HEK293 (cell line): ENCODE results near the gene C2orf78.

ENCODE experiments used
- CTCF ChIA-PET: fragments of 350-600 bp; formaldehyde crosslinking; extraction: SDS; loops from one replicate; lab custom pipeline; 2021; ENCODE audit warnings: antibody characterized with exemption; lab: Yijun Ruan, JAX
- POLR2A ChIA-PET: fragments of 300-600 bp; formaldehyde crosslinking; extraction: SDS; loops from one replicate; lab custom pipeline; 2020; ENCODE audit warnings: antibody characterized with exemption, inconsistent platforms; lab: Yijun Ruan, JAX
- H3K27ac ChIP-seq: fragments of 200-500 bp; sonication (Bioruptor generic); 2 replicates; pipeline ENCODE4 v1.5.1; 2014; ENCODE audit warnings: low read depth, low read length, control low read depth, inconsistent platforms; ENCODE audit errors: extremely low read depth
- H3K36me3 ChIP-seq, 2 experiments: fragments of 200-500 bp in 1 of 2; sonication (Bioruptor generic) in 1 of 2; 1 replicate in 1 of 2; 2 replicates in 1 of 2; pipeline ENCODE4 v1.5.1; 2014 to 2017; ENCODE audit warnings: inconsistent platforms in 2 of 2, low read length in 2 of 2; ENCODE audit not compliant: control insufficient read depth in 2 of 2, insufficient read depth in 1 of 2
- H3K4me1 ChIP-seq: fragments of 200-500 bp; sonication (Bioruptor generic); 2 replicates; pipeline ENCODE4 v1.5.1; 2014; ENCODE audit warnings: mild to moderate bottlenecking, low read length, inconsistent platforms; ENCODE audit not compliant: control insufficient read depth, insufficient read depth
- H3K4me3 ChIP-seq: 2 replicates; pipeline ENCODE4 v1.5.1; 2011; ENCODE audit warnings: low read depth, mild to moderate bottlenecking, control low read depth, low read length, moderate library complexity
- H3K9me3 ChIP-seq: fragments of 200-500 bp; sonication (Bioruptor generic); 2 replicates; pipeline ENCODE4 v1.5.1; 2014; ENCODE audit warnings: low read depth, low read length, inconsistent platforms; ENCODE audit not compliant: control insufficient read depth, insufficient read depth
- EGR2 ChIP-seq: fragments of 450-650 bp; formaldehyde crosslinking; IDR thresholded peaks from 2 replicates; pipeline ENCODE4 v1.5.1; 2016; ENCODE audit warnings: low read depth, missing biosample characterization, missing genetic modification characterization
- MYNN ChIP-seq: fragments of 450-650 bp; formaldehyde crosslinking; IDR thresholded peaks from 2 replicates; pipeline ENCODE4 v1.5.1; 2016; ENCODE audit warnings: missing biosample characterization, missing genetic modification characterization, borderline replicate concordance
- SP7 ChIP-seq: fragments of 450-650 bp; formaldehyde crosslinking; IDR thresholded peaks from 2 replicates; pipeline ENCODE4 v1.5.1; 2016; ENCODE audit warnings: missing biosample characterization, missing genetic modification characterization
- ZFHX2 ChIP-seq: fragments of 450-650 bp; formaldehyde crosslinking; conservative IDR thresholded peaks from 2 replicates; pipeline ENCODE4 v1.5.1; 2016; ENCODE audit warnings: missing biosample characterization, missing genetic modification characterization
- ZIC2 ChIP-seq: fragments of 450-650 bp; formaldehyde crosslinking; IDR thresholded peaks from 2 replicates; pipeline ENCODE4 v1.5.1; 2016; ENCODE audit warnings: missing biosample characterization, missing genetic modification characterization
- ZNF121 ChIP-seq: fragments of 450-650 bp; formaldehyde crosslinking; IDR thresholded peaks from 2 replicates; pipeline ENCODE4 v1.5.1; 2016; ENCODE audit warnings: missing biosample characterization, missing genetic modification characterization
- ZNF138 ChIP-seq: fragments of 450-650 bp; formaldehyde crosslinking; IDR thresholded peaks from 2 replicates; pipeline ENCODE4 v1.5.1; 2016; ENCODE audit warnings: missing biosample characterization, missing genetic modification characterization, borderline replicate concordance
- ZNF23 ChIP-seq: fragments of 450-650 bp; formaldehyde crosslinking; IDR thresholded peaks from 2 replicates; pipeline ENCODE4 v1.5.1; 2016; ENCODE audit warnings: missing biosample characterization, missing genetic modification characterization, borderline replicate concordance
- ZNF302 ChIP-seq: fragments of 450-650 bp; formaldehyde crosslinking; IDR thresholded peaks from 2 replicates; pipeline ENCODE4 v1.5.1; 2016; ENCODE audit warnings: missing biosample characterization, missing genetic modification characterization, low read depth
- ZNF354C ChIP-seq: fragments of 450-650 bp; formaldehyde crosslinking; IDR thresholded peaks from 2 replicates; pipeline ENCODE4 v1.5.1; 2016; ENCODE audit warnings: missing biosample characterization, missing genetic modification characterization, low read depth, borderline replicate concordance
- ZNF473 ChIP-seq: fragments of 450-650 bp; formaldehyde crosslinking; IDR thresholded peaks from 2 replicates; pipeline ENCODE4 v1.5.1; 2017; ENCODE audit warnings: missing biosample characterization, missing genetic modification characterization
- ZNF514 ChIP-seq: fragments of 450-650 bp; formaldehyde crosslinking; IDR thresholded peaks from 2 replicates; pipeline ENCODE4 v1.5.1; 2016; ENCODE audit warnings: missing biosample characterization, missing genetic modification characterization
- ZNF555 ChIP-seq: fragments of 450-650 bp; formaldehyde crosslinking; conservative IDR thresholded peaks from 2 replicates; pipeline ENCODE4 v1.5.1; 2017; ENCODE audit warnings: missing biosample characterization, mild to moderate bottlenecking, missing genetic modification characterization, inconsistent platforms
- ZNF600 ChIP-seq: fragments of 450-650 bp; formaldehyde crosslinking; IDR thresholded peaks from 2 replicates; pipeline ENCODE4 v1.5.1; 2016; ENCODE audit warnings: missing biosample characterization, missing genetic modification characterization
- ZNF610 ChIP-seq: fragments of 450-650 bp; formaldehyde crosslinking; IDR thresholded peaks from 2 replicates; pipeline ENCODE4 v1.5.1; 2016; ENCODE audit warnings: missing biosample characterization, missing genetic modification characterization, borderline replicate concordance
- ZNF768 ChIP-seq: fragments of 450-650 bp; formaldehyde crosslinking; IDR thresholded peaks from 2 replicates; pipeline ENCODE4 v1.5.1; 2018; ENCODE audit warnings: missing biosample characterization, mild to moderate bottlenecking, missing genetic modification characterization
- ZSCAN23 ChIP-seq: fragments of 450-650 bp; formaldehyde crosslinking; IDR thresholded peaks from 2 replicates; pipeline ENCODE4 v1.5.1; 2016; ENCODE audit warnings: missing biosample characterization, missing genetic modification characterization
- ZSCAN30 ChIP-seq: fragments of 450-650 bp; IDR thresholded peaks from 2 replicates; pipeline ENCODE4 v1.5.1; 2018; ENCODE audit warnings: missing biosample characterization, mild to moderate bottlenecking, missing genetic modification characterization, moderate library complexity
- TF ChIP-seq, protein P1 (sequence below): fragments of 450-650 bp; formaldehyde crosslinking; IDR thresholded peaks from 2 replicates; pipeline ENCODE4 v1.5.1; 2016; ENCODE audit warnings: missing biosample characterization, missing genetic modification characterization
- TF ChIP-seq, protein P2 (sequence below): sonication (generic); formaldehyde crosslinking; IDR thresholded peaks from 2 replicates; pipeline ENCODE4 v1.8.1; 2022; ENCODE audit warnings: mild to moderate bottlenecking, moderate library complexity, missing genetic modification reagents
- TF ChIP-seq, protein P3 (sequence below): fragments of 450-650 bp; formaldehyde crosslinking; IDR thresholded peaks from 2 replicates; pipeline ENCODE4 v1.5.1; 2016; ENCODE audit warnings: missing biosample characterization, missing genetic modification characterization
- TF ChIP-seq, protein P4 (sequence below): fragments of 450-650 bp; formaldehyde crosslinking; IDR thresholded peaks from 2 replicates; pipeline ENCODE4 v1.5.1; 2016; ENCODE audit warnings: missing biosample characterization, missing genetic modification characterization

C2orf78 gene

DNA sequence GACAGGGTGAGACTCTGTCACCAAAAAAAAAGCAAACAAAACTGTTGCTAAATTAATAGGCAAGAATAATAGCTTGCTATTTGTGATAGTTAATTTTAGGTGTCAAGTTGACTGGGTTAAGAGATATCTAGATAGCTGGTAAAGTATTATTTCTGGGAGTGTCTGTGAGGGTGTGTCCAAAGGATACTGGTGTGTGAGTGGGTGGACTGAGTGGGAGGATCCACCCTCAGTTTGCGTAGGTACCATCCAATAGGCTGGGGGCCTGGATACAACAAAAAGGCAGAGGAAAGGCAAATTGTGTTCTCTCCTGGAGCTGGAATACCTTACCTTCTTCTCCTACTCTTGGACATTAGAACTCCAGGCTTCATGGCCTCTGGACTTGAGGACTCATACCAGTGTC is 19.0 kb upstream of the C2orf78 start:
- TF ChIP-seq ZNF121 (tag by site-specific recombination) = no peak
- no peak for TF ChIP-seq ZNF302 (tag by site-specific recombination)
- TF ChIP-seq ZFHX2 = peak; percentile 50
- 0 out of 2 replicates have a peak, but pooled peaks have one; percentile 19 for TF ChIP-seq EGR2 (tag by site-specific recombination)
- no peaks in the 10 kb centered on the region for H3K9me3 ChIP-seq
- CTCF ChIA-PET = no interaction called here
- H3K36me3 ChIP-seq = peaks cover 54 to 93% of the 10 kb centered on the region in 2 experiments
- no peaks in the 10 kb centered on the region for H3K4me1 ChIP-seq
- H3K27ac ChIP-seq = no peak overlapping the region
- POLR2A ChIA-PET = interaction anchor here (1.0 to 1.2 kb wide), 2 partner anchors 11 to 28 kb away, joined by 3 to 5 read pairs; partner anchors contain the start of gene TPRKB
- no peak overlapping the region for H3K4me3 ChIP-seq

DNA sequence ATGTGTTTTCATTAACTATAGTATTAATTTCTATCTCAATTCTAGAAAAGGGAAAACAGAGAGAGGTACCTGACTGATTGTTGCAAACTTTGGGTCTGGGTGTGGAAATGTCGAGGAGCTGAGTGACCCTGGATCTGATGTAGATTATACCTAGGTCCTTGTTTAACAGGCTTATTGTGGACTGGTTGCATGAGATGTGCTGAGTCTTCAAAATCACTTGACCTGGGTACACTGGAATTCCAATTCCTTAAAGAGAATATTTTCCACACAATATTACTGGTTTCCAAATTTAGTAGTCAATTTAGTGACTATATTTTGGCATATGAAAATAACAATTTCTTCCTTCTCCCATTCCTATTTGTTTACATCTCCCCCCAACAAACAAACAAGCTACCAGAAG is 17.6 kb upstream of the C2orf78 start:
- TF ChIP-seq ZSCAN23 (tag by site-specific recombination) (no peak), ZFHX2 (no peak), ZNF514 (no peak), SP7 (tag by site-specific recombination) (no peak), ZNF354C (tag by site-specific recombination) (no peak), ZSCAN30 (tag by site-specific recombination) (no peak), MYNN (tag by site-specific recombination) (no peak), ZNF23 (tag by site-specific recombination) (no peak), ZNF600 (tag by site-specific recombination) (no peak), ZIC2 (tag by site-specific recombination) (no peak), ZNF768 (no peak), ZNF555 (tag by site-specific recombination) (no peak), ZNF138 (no peak), ZNF473 (tag by site-specific recombination) (no peak), ZNF610 (tag by site-specific recombination) (no peak)
- TF ChIP-seq, protein P1, sequence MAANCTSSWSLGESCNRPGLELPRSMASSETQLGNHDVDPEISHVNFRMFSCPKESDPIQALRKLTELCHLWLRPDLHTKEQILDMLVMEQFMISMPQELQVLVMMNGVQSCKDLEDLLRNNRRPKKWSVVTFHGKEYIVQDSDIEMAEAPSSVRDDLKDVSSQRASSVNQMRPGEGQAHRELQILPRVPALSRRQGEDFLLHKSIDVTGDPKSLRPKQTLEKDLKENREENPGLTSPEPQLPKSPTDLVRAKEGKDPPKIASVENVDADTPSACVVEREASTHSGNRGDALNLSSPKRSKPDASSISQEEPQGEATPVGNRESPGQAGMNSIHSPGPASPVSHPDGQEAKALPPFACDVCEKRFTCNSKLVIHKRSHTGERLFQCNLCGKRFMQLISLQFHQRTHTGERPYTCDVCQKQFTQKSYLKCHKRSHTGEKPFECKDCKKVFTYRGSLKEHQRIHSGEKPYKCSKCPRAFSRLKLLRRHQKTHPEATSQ (tag by site-specific recombination) = no peak
- TF ChIP-seq, protein P2, sequence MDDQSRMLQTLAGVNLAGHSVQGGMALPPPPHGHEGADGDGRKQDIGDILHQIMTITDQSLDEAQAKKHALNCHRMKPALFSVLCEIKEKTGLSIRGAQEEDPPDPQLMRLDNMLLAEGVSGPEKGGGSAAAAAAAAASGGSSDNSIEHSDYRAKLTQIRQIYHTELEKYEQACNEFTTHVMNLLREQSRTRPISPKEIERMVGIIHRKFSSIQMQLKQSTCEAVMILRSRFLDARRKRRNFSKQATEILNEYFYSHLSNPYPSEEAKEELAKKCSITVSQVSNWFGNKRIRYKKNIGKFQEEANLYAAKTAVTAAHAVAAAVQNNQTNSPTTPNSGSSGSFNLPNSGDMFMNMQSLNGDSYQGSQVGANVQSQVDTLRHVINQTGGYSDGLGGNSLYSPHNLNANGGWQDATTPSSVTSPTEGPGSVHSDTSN (CRISPR knock-in tag) = no peak
- TF ChIP-seq, protein P3, sequence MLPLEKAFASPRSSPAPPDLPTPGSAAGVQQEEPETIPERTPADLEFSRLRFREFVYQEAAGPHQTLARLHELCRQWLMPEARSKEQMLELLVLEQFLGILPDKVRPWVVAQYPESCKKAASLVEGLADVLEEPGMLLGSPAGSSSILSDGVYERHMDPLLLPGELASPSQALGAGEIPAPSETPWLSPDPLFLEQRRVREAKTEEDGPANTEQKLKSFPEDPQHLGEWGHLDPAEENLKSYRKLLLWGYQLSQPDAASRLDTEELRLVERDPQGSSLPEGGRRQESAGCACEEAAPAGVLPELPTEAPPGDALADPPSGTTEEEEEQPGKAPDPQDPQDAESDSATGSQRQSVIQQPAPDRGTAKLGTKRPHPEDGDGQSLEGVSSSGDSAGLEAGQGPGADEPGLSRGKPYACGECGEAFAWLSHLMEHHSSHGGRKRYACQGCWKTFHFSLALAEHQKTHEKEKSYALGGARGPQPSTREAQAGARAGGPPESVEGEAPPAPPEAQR = no peak
- TF ChIP-seq, protein P4, sequence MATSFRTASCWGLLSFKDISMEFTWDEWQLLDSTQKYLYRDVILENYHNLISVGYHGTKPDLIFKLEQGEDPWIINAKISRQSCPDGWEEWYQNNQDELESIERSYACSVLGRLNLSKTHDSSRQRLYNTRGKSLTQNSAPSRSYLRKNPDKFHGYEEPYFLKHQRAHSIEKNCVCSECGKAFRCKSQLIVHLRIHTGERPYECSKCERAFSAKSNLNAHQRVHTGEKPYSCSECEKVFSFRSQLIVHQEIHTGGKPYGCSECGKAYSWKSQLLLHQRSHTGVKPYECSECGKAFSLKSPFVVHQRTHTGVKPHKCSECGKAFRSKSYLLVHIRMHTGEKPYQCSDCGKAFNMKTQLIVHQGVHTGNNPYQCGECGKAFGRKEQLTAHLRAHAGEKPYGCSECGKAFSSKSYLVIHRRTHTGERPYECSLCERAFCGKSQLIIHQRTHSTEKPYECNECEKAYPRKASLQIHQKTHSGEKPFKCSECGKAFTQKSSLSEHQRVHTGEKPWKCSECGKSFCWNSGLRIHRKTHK (tag by site-specific recombination) = no peak
- H3K9me3 ChIP-seq = no peaks in the 10 kb centered on the region
- H3K4me1 ChIP-seq = no peaks in the 10 kb centered on the region
- POLR2A ChIA-PET = no interaction called here
- CTCF ChIA-PET = interaction anchor here (0.6 kb wide), 1 partner anchor 18 kb away, joined by 4 read pairs; no protein-coding TSS in a partner anchor
- no peak overlapping the region for H3K4me3 ChIP-seq
- peaks cover 54 to 91% of the 10 kb centered on the region in 2 experiments for H3K36me3 ChIP-seq
- H3K27ac ChIP-seq = no peak overlapping the region
